Measurements from ENCODE around the gene RRP1. TPM values are rescaled to one million over a fixed set of nuclear protein-coding genes. Genes with fewer than 3 reads are reported as not detected.

The RRP1 gene
- total and polyA plus RNA-seq, 5 donors: 7.2 to 12.9 (median 10.4) TPM

DNA sequence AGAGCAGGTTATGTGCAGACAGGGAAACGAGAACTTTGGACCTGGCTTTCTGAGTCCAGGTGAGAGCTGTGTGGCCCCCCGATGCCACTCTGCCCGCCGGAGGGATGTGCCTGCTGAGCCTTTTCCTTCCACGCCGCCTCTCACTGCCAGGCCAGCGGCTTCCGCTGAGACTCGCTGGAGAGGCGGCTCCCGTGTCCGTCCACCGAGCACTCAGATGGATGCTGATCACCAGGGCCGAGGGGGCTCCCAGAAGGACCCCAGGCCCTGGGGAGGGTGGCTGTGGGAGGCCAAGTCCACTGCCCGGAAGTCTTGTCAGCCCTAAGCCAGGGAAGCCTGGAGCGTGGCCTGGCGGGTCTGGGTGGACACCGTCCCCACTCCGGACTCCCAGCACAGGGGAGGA is 29.7 kb upstream of the RRP1 start:
- Histone ChIP-seq H3K4me3 (ENCODE audit: low read length) (no peak overlapping the region), H3K4me1 (ENCODE audit: control insufficient read depth, insufficient read depth, low read length) (no peaks in the 10 kb centered on the region), H3K27me3 (ENCODE audit: control insufficient read depth, insufficient read depth) (no peaks in the 10 kb centered on the region), H3K9me3 (ENCODE audit: control insufficient read depth, low read length) (no peaks in the 10 kb centered on the region), H3K27ac (ENCODE audit: low read length) (no peak overlapping the region)
- intact Hi-C loops (cut with DNase I): no loop called here
- peak in 2 of 3 donors; percentile 37 to 56 for DNase-seq
- WGBS: 97% methylated on average over 19 of the region's 19 CpGs
- ATAC-seq: no peak

DNA sequence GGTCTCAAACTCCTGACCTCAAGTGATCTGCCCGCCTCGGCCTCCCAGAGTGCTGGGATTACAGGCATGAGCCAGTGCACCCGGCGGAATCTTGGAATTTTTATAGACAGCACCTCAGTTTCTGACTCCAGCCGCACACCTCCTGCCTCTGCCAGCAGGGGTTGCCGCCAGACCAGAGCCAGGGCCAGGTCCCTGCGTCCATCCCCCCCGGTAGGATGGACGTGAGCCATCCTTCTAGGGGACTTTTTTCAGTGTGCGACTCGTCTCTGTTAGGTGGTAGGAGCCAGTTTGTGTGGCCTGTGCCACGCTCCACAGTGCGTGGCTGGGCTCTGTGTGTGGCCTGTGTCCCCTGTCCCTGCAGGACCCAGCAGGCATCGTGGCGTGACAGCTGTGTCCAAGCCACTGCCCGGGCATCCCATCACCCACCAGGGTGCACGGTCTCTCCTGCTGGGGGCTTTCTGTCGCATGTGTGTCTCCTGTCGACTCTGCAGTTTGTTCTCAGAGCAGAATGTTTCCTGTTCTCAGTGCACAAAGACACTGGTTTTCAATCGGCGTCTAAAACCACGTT is 28.9 kb upstream of the RRP1 start:
- H3K9me3 ChIP-seq (ENCODE audit: control insufficient read depth, low read length): no peaks in the 10 kb centered on the region
- H3K4me1 ChIP-seq (ENCODE audit: control insufficient read depth, insufficient read depth, low read length): no peaks in the 10 kb centered on the region
- DNase-seq (peak in 2 of 3 donors; percentile 25 to 48), ATAC-seq (no peak)
- no peaks in the 10 kb centered on the region for H3K27me3 ChIP-seq (ENCODE audit: control insufficient read depth, insufficient read depth)
- no peak overlapping the region for H3K27ac ChIP-seq (ENCODE audit: low read length)
- no peak overlapping the region for H3K4me3 ChIP-seq (ENCODE audit: low read length)
- WGBS: 93% methylated on average over 22 of the region's 22 CpGs
- intact Hi-C loops (cut with DNase I): no loop called here

DNA sequence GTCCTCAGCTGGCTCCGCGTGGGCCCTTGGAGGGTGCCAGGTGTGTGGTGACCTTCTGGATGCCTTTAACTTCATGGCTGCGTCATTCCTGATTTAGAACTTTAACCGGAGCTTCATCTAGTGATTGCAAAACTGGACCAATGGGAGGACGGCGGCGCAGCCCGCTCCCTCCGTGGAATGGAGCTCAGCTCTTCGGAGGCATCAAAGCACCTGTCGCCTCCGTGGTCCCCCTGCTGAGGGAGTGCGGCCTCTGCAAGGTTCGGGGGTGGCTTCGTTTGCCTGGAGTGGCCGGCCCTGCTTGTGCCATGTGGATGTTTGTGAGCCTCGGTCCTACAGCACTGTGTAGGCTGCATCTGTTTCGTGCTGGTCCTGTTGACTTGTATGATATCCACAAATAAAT is 27.5 kb upstream of the RRP1 start:
- Histone ChIP-seq H3K9me3 (ENCODE audit: control insufficient read depth, low read length) (no peaks in the 10 kb centered on the region), H3K4me1 (ENCODE audit: control insufficient read depth, insufficient read depth, low read length) (no peaks in the 10 kb centered on the region), H3K27ac (ENCODE audit: low read length) (no peak overlapping the region), H3K27me3 (ENCODE audit: control insufficient read depth, insufficient read depth) (no peaks in the 10 kb centered on the region), H3K4me3 (ENCODE audit: low read length) (no peak overlapping the region)
- DNase-seq (peak in 1 of 3 donors; percentile 45), ATAC-seq (no peak)
- intact Hi-C loops (cut with DNase I): no loop called here
- WGBS: 93% methylated on average over 18 of the region's 18 CpGs

GRCh38 chr21:43762303-43763128 is 26.9 kb upstream of the RRP1 start:
- Histone ChIP-seq H3K27me3 (ENCODE audit: control insufficient read depth, insufficient read depth) (no peaks in the 10 kb centered on the region), H3K27ac (ENCODE audit: low read length) (no peak overlapping the region), H3K4me3 (ENCODE audit: low read length) (no peak overlapping the region), H3K9me3 (ENCODE audit: control insufficient read depth, low read length) (no peaks in the 10 kb centered on the region), H3K4me1 (ENCODE audit: control insufficient read depth, insufficient read depth, low read length) (no peaks in the 10 kb centered on the region)
- 95% methylated on average over 15 of the region's 15 CpGs for WGBS
- ATAC-seq: no peak
- DNase-seq: no peak
- intact Hi-C loops (cut with DNase I): no loop called here

DNA sequence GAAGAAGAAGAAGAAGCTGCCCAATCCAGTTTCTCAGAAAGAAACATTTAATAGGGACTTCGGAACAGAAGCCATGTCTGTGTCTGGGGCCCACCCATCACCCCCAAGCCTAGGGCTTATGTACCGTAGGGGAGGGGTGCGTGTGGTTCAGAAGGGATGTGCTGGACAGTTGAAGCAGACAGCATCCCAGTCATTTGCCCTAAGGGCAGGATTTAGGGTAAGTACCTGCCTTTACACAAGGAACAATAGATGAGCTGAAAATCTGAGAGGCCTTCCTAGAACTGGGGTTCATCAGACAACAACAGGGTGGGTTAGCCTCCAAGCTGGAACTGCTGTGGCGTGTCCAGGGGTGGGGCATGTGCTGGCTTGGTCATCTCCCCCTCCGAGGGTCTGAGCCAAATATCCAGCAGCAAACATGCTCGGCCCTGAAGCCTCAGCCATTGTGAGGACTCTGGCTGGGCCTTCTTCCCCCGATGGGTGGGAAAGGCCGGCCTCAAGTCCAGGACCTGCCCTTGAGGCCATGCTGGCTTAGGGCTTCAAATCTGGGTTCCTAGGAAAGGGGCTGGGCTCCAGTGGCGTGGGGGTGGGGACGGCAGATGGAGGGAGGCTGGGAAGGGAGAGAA is 25.4 kb upstream of the RRP1 start:
- no peak overlapping the region for H3K4me3 ChIP-seq (ENCODE audit: low read length)
- no peaks in the 10 kb centered on the region for H3K4me1 ChIP-seq (ENCODE audit: control insufficient read depth, insufficient read depth, low read length)
- DNase-seq (peak in 1 of 3 donors; percentile 44), ATAC-seq (no peak)
- no peak overlapping the region for H3K27ac ChIP-seq (ENCODE audit: low read length)
- 90% methylated on average over 10 of the region's 10 CpGs for WGBS
- H3K27me3 ChIP-seq (ENCODE audit: control insufficient read depth, insufficient read depth): no peaks in the 10 kb centered on the region
- H3K9me3 ChIP-seq (ENCODE audit: control insufficient read depth, low read length): no peaks in the 10 kb centered on the region
- intact Hi-C loops (cut with DNase I): no loop called here

- Histone ChIP-seq H3K9me3 (ENCODE audit: control insufficient read depth, low read length) (no peaks in the 10 kb centered on the region), H3K4me3 (ENCODE audit: low read length) (no peak overlapping the region), H3K27me3 (ENCODE audit: control insufficient read depth, insufficient read depth) (no peaks in the 10 kb centered on the region), H3K4me1 (ENCODE audit: control insufficient read depth, insufficient read depth, low read length) (no peaks in the 10 kb centered on the region), H3K27ac (ENCODE audit: low read length) (no peak overlapping the region)
- 74% methylated on average over 19 of the region's 19 CpGs for WGBS
- peak; percentile 6 for ATAC-seq
- intact Hi-C loops (cut with DNase I): no loop called here
- peak in 2 of 3 donors; percentile 52 to 67 for DNase-seq
These were observed 24.5 kb upstream of the RRP1 start for GRCh38 chr21:43764576-43765495.

DNA sequence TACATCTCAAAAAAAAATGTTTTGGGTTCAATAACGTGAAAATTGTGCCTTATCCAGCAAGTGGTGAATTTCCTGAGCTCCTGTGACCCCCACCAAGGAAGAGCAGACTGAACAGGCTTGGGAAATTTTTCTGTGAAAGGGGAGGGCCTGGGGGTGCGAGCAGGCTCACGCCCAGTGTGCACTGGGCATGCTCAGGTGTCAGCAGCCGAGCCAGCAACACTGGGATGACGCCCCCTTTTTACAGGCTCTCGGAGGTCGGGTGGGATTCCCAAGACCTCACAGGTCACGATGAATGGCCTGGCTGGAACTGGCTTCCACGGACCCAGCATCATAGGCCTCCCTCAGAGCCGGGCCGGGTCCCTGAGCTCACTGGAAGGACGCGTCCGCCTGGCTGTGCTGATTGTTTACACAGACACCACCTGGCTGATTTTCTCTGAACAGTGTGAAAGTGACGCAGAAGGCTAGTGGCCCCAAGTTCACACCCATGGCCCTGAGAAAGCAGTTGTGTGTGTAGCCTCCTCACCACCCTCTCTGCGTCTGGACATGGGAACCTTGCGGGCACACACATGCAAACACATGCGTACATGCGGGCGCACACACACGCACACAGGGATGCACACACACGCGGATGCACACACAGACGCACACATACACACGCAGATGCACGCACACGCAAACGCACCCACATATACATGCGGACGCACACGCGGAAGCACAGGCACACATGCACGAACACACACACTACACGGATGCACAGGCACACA is 22.5 kb upstream of the RRP1 start:
- Histone ChIP-seq H3K9me3 (ENCODE audit: control insufficient read depth, low read length) (no peaks in the 10 kb centered on the region), H3K4me3 (ENCODE audit: low read length) (no peak overlapping the region), H3K27me3 (ENCODE audit: control insufficient read depth, insufficient read depth) (no peaks in the 10 kb centered on the region), H3K27ac (ENCODE audit: low read length) (no peak overlapping the region), H3K4me1 (ENCODE audit: control insufficient read depth, insufficient read depth, low read length) (no peaks in the 10 kb centered on the region)
- ATAC-seq: no peak
- peak in 1 of 3 donors; percentile 51 for DNase-seq
- intact Hi-C loops (cut with DNase I): no loop called here
- WGBS: 79% methylated on average over 34 of the region's 34 CpGs

DNA sequence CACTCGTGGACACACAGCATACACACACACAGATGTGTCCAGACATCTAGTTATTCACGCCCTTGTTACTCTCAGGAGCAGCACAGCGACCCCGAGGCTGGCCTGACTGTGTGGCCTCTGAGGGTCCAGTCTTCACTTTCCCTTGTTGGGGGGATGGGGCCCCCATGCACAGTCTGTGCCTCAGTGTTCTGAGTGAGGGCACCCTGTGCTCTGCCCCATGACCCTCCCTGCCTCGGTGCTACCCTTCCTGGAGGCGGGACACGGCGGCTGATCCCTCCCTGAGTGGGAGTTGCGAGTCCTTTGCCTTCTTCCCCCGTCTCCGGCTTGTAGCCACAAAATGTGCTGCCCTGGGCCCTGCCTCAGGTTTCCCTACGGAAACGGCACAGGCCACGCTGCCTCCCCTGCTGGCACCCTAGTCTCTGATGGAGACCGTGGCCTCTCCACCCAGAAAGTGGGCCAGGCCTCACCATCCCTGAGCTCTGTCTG is 21.8 kb upstream of the RRP1 start:
- intact Hi-C loops (cut with DNase I): no loop called here
- Histone ChIP-seq H3K27me3 (ENCODE audit: control insufficient read depth, insufficient read depth) (no peaks in the 10 kb centered on the region), H3K27ac (ENCODE audit: low read length) (no peak overlapping the region), H3K4me3 (ENCODE audit: low read length) (no peak overlapping the region), H3K9me3 (ENCODE audit: control insufficient read depth, low read length) (no peaks in the 10 kb centered on the region), H3K4me1 (ENCODE audit: control insufficient read depth, insufficient read depth, low read length) (no peaks in the 10 kb centered on the region)
- ATAC-seq (peak in 1 of 2 donors; percentile 6), DNase-seq (peak in 1 of 3 donors; percentile 44)
- 83% methylated on average over 15 of the region's 15 CpGs for WGBS

DNA sequence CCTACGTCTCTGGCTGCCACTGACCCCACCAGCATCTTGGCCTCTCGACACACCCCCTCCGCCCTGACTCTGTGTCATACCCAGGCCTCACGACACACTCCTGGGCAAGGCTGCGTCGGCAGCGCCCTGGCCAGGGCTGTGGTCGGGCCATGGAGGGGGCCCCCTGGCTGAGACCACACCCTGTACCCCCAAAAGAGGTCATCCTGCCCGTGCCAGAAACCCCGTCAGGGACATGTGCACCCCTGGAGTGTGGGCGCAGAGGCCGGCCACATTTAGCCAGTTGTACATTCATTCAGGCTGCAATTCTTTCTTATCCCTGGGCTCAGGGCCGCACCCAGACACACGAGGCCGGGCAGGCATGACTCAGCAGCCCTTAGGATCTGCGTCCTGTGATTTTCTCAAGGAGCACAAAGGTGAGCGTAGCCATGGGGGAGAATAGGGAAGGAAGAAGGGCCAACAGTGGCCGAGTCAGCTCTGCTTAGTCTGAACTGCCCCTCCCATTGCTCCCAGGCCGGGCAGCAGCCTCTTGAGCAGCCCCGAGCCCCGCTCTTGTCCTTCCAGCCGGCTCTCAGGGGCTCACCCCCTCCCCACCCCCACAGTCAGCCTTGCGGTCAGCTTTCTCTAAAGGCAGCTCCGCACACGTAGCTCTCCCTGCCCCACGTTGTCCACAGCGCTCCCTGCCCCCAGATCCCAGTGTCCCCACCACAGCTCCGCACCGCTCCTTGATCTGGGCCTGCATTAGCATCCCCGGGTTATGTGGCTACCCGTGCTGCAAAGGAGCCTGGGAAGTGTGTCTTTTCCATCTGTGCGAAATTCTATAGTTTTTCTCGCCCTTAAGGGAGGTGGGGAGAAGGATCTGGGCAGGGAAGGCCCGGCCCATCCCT is 21.2 kb upstream of the RRP1 start:
- Histone ChIP-seq H3K9me3 (ENCODE audit: control insufficient read depth, low read length) (no peaks in the 10 kb centered on the region), H3K27me3 (ENCODE audit: control insufficient read depth, insufficient read depth) (no peaks in the 10 kb centered on the region), H3K27ac (ENCODE audit: low read length) (no peak overlapping the region), H3K4me1 (ENCODE audit: control insufficient read depth, insufficient read depth, low read length) (no peaks in the 10 kb centered on the region), H3K4me3 (ENCODE audit: low read length) (no peak overlapping the region)
- WGBS: 60% methylated on average over 34 of the region's 34 CpGs
- ATAC-seq: peak; percentile 47 to 62
- intact Hi-C loops (cut with DNase I): no loop called here
- DNase-seq: peak in 2 of 3 donors; percentile 60 to 76

Measured in right cardiac atrium (tissue), 5 donors.